Lower leg skin (tissue), 4 donors: ENCODE measurements around the gene PRR7. TPM values are rescaled to one million over a fixed set of nuclear protein-coding genes. Genes with fewer than 3 reads are reported as not detected.

Experiments
- DNase-seq, 2 donors: peaks; one replicate each; pipeline ENCODE4 v3.0.0-alpha.2; 2019; ENCODE audit warnings: low spot score in 2 of 2
- H3K4me3 ChIP-seq: fragments of 200-600 bp; sonication (generic); 2 replicates; pipeline ENCODE4 v1.5.1; 2017; ENCODE audit warnings: mild to moderate bottlenecking, low read depth; ENCODE audit not compliant: poor library complexity, severe bottlenecking
- POLR2A ChIP-seq, 2 donors: fragments of 450-650 bp; IDR thresholded peaks; one replicate each; pipeline ENCODE4 v1.6.1; 2016 to 2017; ENCODE audit warnings: antibody characterized with exemption in 2 of 2, mild to moderate bottlenecking in 1 of 2, moderate library complexity in 1 of 2
- WGBS, 2 donors: methylation state at CpG; one replicate each; pipeline ENCODE4 v1.1.5; 2018; 5-methylcytosine and 5-hydroxymethylcytosine counted together
- intact Hi-C: fragments of 100-400 bp; cut with DNase I; formaldehyde crosslinking; loops from one replicate; pipeline ENCODE4 v1.15.0; 2023; ENCODE audit warnings: low total_unique reads
- total RNA-seq, 4 donors: library from RNA; depleted of rRNA; stranded (reverse); fragments of >200 nt; gene quantifications; one replicate each; pipeline ENCODE4 v1.1.0, GENCODE V29; 2016
- TF ChIP-seq, protein P1 (sequence below), 3 donors: fragments of 450-650 bp; IDR thresholded peaks; one replicate each; pipeline ENCODE4 v1.5.1; 2016; ENCODE audit warnings: antibody characterized with exemption in 3 of 3, mild to moderate bottlenecking in 3 of 3, moderate library complexity in 2 of 3

Gene PRR7
- total RNA-seq, 4 donors from 2014 or later = 5.4 to 10.2 (median 8.0) TPM

DNA sequence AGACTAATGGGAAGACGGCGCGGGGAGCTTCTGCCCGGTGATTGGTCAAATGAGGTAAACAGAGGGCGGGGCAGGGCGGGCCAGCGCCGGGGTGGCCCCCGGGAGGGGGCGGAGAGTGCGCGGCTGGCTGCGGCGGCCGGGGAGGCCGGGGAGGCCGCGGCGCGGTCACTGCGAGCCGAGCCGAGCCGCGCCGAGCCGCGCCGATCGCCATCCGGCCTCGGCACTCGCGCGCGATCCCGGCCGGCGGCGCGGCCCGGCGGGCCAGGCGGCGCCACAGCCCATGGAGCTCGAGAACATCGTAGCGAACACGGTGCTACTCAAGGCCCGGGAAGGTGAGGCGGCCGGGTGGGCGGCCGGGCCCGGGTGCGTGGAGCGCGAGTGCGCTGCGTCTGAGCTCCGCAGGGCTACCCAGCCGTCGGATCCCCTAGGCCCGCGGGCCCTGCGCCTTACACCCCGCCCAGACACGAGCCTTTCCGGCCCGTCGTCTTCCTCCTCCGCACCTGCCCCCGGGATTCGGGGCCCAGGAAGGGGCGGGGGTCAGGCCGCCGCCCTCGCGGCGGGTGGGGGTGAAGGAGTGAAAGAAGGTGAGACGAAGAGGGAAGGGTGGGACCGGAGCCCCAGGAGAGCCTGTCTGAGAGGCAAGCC, 19.9 kb upstream of the PRR7 start, which contains the start of gene GRK6:
Gene GRK6, plus strand, starts transcription at position 111 of the 645 bp plus-strand sequence. Its CDS starts 170 bp downstream, at position 281.
- TF ChIP-seq, protein P1, sequence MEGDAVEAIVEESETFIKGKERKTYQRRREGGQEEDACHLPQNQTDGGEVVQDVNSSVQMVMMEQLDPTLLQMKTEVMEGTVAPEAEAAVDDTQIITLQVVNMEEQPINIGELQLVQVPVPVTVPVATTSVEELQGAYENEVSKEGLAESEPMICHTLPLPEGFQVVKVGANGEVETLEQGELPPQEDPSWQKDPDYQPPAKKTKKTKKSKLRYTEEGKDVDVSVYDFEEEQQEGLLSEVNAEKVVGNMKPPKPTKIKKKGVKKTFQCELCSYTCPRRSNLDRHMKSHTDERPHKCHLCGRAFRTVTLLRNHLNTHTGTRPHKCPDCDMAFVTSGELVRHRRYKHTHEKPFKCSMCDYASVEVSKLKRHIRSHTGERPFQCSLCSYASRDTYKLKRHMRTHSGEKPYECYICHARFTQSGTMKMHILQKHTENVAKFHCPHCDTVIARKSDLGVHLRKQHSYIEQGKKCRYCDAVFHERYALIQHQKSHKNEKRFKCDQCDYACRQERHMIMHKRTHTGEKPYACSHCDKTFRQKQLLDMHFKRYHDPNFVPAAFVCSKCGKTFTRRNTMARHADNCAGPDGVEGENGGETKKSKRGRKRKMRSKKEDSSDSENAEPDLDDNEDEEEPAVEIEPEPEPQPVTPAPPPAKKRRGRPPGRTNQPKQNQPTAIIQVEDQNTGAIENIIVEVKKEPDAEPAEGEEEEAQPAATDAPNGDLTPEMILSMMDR (IDR thresholded peaks at IDR 0.05) = no peak
- no peak for TF ChIP-seq POLR2A (IDR thresholded peaks at IDR 0.05)
- 0% methylated on average over 29 to 63 of the region's 82 CpGs for WGBS, 2 donors

DNA sequence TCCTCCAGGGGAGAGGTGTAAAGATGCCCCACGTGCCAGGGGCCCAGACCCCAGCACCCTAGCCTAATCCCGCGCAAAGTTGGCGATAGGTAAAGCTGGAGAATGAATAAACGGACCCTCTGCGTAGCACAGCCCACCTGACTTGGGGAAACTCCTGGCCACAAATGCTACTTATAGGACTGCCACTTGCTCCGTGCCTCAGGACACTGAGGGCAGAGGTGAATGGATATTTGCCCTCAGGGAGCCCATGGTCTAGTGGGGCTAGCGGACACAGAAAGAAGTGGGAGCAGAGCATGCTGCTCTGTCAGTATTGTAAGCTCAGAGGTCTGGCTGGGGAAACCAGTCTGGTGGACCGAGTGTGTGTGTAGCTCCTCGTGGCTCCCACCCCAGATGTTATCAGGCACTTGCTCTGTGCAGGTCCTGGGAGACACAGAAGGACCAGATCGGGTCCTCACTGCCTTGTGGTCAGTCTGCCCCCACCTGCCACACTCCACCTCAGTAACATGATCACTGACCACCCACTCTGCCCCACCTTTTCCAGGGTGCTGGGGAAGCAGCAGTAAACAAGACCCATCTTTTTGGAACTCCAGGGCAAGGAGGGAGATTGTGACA, 19.3 kb upstream of the PRR7 start:
- 10 to 12% methylated on average over 8 to 11 of the region's 11 CpGs for WGBS, 2 donors
- no peak for TF ChIP-seq POLR2A (IDR thresholded peaks at IDR 0.05)
- TF ChIP-seq, protein P1 (IDR thresholded peaks at IDR 0.05) = no peak
- DNase-seq = peak in 1 of 2 donors; percentile 21
- intact Hi-C loops = no loop called here
- peak overlapping the region; percentile 76 for H3K4me3 ChIP-seq

More for the DNA sequence above, 19.9 kb upstream of the PRR7 start, which contains the start of gene GRK6:
- intact Hi-C loops = loop anchor here (1.0 kb wide), 1 partner anchor 35 kb away; no protein-coding TSS in a partner anchor
- H3K4me3 ChIP-seq = peak within 1 kb of the TSS; percentile 76
- peak; percentile 32 to 92 for DNase-seq

DNA sequence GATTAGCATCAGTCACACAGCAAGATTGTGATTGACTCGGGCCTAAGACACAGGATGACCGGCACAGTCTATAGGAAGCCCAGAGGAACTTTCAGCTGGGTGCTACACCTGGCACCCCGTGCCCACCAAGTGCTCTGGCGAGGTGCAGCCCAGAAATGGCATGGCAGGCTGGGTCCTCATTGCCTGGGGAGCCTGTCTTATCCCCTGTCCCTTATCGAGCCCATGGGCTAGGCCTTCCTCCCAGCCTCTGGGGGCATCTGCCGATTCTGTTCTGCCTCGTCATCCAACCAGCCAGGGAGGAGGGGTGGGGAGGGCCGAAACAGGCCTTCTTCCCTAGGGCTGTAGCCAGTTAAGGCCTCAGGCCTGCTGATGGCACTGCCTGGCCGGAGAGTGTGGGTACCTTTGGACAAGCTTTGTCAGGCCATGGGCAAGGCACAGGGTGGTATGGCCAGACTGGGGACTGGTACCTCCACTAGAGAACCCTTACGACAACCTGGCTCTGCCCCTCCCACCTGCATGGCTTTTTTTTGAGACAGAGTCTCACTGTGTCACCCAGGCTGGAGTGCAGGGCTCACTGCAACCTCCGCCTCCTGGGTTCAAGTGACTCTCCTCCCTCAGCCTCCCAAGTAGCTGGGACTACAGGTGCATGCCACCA, 18.6 kb upstream of the PRR7 start:
- intact Hi-C loops = no loop called here
- H3K4me3 ChIP-seq = no peak overlapping the region
- peak in 1 of 2 donors; percentile 15 for DNase-seq
- TF ChIP-seq, protein P1 (IDR thresholded peaks at IDR 0.05) = no peak
- no peak for TF ChIP-seq POLR2A (IDR thresholded peaks at IDR 0.05)
- WGBS, 2 donors = 57 to 62% methylated on average over 7 to 9 of the region's 11 CpGs

DNA sequence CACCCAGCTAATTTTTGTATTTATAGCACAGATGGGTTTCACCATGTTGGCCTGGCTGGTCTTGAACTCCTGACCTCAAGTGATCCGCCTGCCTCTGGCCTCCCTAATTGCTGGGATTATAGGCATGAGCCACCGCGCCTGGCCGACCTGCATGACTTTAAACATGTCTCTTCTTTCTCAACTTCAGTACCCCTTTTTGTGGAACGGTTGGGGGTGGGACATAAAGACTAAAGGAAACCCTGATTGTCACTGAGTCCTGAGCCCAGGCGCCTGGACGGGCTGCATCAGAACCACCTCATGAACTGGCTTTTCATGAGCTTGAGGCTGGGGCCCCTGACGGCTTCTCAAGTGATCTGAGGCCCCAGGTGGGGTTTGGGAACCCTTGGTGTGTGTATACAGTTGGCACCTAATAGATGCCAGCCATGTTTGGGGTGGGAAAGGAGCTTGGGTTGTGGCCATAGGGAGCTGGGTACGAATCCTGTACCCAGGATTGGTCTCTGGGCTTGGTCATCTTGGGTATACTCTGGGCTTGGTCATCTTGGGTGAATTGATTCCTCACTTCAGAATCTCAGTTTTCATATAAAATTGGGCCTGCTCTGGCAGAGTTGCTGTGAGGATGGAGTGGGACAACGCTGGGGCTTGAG, 17.9 kb upstream of the PRR7 start:
- intact Hi-C loops = no loop called here
- WGBS, 2 donors = 80 to 81% methylated on average over 10 of the region's 10 CpGs
- no peak overlapping the region for H3K4me3 ChIP-seq

More for the DNA sequence above, 17.9 kb upstream of the PRR7 start:
- TF ChIP-seq, protein P1 (IDR thresholded peaks at IDR 0.05) = no peak
- no peak for TF ChIP-seq POLR2A (IDR thresholded peaks at IDR 0.05)
- DNase-seq = no peak
